Measurements from ENCODE around the gene PRLR. TPM values are rescaled to one million over a fixed set of nuclear protein-coding genes. Genes with fewer than 3 reads are reported as not detected.

Gene PRLR
- total and polyA plus RNA-seq, 2 experiments from 2014 or later: 0.31 to 2.2 TPM

DNA sequence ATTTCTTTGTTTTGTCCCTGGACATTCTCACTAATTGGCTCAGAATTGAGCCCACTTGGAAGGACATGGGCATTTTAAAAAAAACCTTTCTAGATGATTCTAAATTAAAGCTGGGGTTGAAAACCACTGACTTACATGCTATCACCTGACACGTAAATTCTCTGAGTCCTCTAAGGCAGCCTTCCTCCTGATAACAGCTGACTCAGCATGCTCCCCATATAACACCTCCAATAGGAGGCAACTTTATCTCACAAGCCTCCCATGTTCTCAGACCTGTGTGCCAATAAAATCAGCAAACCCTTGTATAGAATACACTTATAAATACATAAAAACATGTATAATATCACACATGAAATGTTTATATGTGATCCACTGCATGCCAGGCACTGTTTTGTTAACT is 133.4 kb downstream of the PRLR start:
- Histone ChIP-seq H3K9me2 (ENCODE audit: insufficient read depth) (peaks cover 11% of the 10 kb centered on the region; the same call in 1 of the 2 replicates), H3F3A (replicated peaks; ENCODE audit: low read depth) (no peaks in the 10 kb centered on the region), H3K27ac (ENCODE audit: low read depth) (no peak overlapping the region), H3K4me3 (no peak overlapping the region), H3K36me3 (ENCODE audit: insufficient read depth) (no peaks in the 10 kb centered on the region), H4K20me1 (replicated peaks; ENCODE audit: insufficient read depth) (no peaks in the 10 kb centered on the region), H3K4me2 (no peak overlapping the region), H2AFZ (no peak overlapping the region), H3K27me3 (ENCODE audit: insufficient read depth) (no peaks in the 10 kb centered on the region), H3K4me1 (ENCODE audit: insufficient read depth) (no peaks in the 10 kb centered on the region; the same call in 1 of the 2 replicates), H3K79me2 (replicated peaks; ENCODE audit: insufficient read depth) (no peaks in the 10 kb centered on the region)
- Mint-ChIP-seq H3K27me3 (ENCODE audit: insufficient read depth, low read depth, poor library complexity) (no peaks in the 10 kb centered on the region), H3K4me1 (0 out of 3 replicates have a peak, but pooled peaks cover 3% of the 10 kb centered on the region), H3K9me3 (no peaks in the 10 kb centered on the region), H3K27ac (no peak overlapping the region), H3K36me3 (ENCODE audit: low read depth) (no peaks in the 10 kb centered on the region), H3K4me3 (no peak overlapping the region)
- ATAC-seq (no peak), DNase-seq (ENCODE audit: low spot score) (no peak)
- TF ChIP-seq CREB1 (CRISPR knock-in tag; IDR thresholded peaks at IDR 0.05; ENCODE audit: low read depth) (no peak), EZH2phosphoT487 (IDR thresholded peaks at IDR 0.05; ENCODE audit: unreplicated experiment) (no peak), ZNF114 (CRISPR knock-in tag; IDR thresholded peaks at IDR 0.05) (no peak), ZNF331 (CRISPR knock-in tag; IDR thresholded peaks at IDR 0.05; ENCODE audit: low read depth) (no peak), JUNB (IDR thresholded peaks at IDR 0.05; ENCODE audit: unreplicated experiment) (no peak)
- TF ChIP-seq, protein P1, sequence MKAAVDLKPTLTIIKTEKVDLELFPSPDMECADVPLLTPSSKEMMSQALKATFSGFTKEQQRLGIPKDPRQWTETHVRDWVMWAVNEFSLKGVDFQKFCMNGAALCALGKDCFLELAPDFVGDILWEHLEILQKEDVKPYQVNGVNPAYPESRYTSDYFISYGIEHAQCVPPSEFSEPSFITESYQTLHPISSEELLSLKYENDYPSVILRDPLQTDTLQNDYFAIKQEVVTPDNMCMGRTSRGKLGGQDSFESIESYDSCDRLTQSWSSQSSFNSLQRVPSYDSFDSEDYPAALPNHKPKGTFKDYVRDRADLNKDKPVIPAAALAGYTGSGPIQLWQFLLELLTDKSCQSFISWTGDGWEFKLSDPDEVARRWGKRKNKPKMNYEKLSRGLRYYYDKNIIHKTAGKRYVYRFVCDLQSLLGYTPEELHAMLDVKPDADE (IDR thresholded peaks at IDR 0.05): no peak
- TF ChIP-seq, protein P2, sequence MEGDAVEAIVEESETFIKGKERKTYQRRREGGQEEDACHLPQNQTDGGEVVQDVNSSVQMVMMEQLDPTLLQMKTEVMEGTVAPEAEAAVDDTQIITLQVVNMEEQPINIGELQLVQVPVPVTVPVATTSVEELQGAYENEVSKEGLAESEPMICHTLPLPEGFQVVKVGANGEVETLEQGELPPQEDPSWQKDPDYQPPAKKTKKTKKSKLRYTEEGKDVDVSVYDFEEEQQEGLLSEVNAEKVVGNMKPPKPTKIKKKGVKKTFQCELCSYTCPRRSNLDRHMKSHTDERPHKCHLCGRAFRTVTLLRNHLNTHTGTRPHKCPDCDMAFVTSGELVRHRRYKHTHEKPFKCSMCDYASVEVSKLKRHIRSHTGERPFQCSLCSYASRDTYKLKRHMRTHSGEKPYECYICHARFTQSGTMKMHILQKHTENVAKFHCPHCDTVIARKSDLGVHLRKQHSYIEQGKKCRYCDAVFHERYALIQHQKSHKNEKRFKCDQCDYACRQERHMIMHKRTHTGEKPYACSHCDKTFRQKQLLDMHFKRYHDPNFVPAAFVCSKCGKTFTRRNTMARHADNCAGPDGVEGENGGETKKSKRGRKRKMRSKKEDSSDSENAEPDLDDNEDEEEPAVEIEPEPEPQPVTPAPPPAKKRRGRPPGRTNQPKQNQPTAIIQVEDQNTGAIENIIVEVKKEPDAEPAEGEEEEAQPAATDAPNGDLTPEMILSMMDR (conservative IDR thresholded peaks at IDR 0.05; ENCODE audit: low read depth in 2 of 2): no peak

DNA sequence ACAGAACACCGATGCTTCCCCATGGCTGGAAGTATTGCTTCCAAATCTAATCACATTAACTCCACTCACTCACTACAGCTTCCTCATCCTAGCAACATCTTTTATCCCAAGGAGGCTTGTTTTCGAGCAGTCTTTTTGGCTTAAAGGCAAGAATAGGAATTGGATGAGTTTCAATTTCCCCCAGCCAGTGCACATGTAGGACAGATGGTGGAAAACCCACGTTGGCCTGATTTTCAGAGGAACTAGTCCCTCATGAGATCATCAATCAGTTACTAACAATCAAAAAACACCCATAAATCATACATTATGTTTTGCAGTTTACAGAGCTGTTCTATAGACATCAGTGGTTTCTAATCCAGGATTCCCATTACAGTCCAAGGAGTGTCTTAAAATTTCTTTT is 134.1 kb downstream of the PRLR start:
- Mint-ChIP-seq H3K27ac (no peak overlapping the region), H3K27me3 (ENCODE audit: insufficient read depth, low read depth, poor library complexity) (no peaks in the 10 kb centered on the region), H3K4me3 (no peak overlapping the region), H3K4me1 (peaks cover 6% of the 10 kb centered on the region), H3K36me3 (ENCODE audit: low read depth) (no peaks in the 10 kb centered on the region), H3K9me3 (no peaks in the 10 kb centered on the region)
- no peak for DNase-seq (ENCODE audit: low spot score)
- Histone ChIP-seq H2AFZ (no peak overlapping the region), H3K4me2 (no peak overlapping the region), H3K36me3 (ENCODE audit: insufficient read depth) (no peaks in the 10 kb centered on the region), H3F3A (replicated peaks; ENCODE audit: low read depth) (no peaks in the 10 kb centered on the region), H3K27ac (ENCODE audit: low read depth) (no peak overlapping the region), H3K4me3 (no peak overlapping the region), H3K9me2 (ENCODE audit: insufficient read depth) (peaks cover 15% of the 10 kb centered on the region; the same call in 1 of the 2 replicates), H3K79me2 (replicated peaks; ENCODE audit: insufficient read depth) (no peaks in the 10 kb centered on the region), H4K20me1 (replicated peaks; ENCODE audit: insufficient read depth) (no peaks in the 10 kb centered on the region), H3K4me1 (ENCODE audit: insufficient read depth) (peaks cover 6% of the 10 kb centered on the region; the same call in 1 of the 2 replicates), H3K27me3 (ENCODE audit: insufficient read depth) (no peaks in the 10 kb centered on the region)
- no peak for ATAC-seq
- TF ChIP-seq, protein P3, sequence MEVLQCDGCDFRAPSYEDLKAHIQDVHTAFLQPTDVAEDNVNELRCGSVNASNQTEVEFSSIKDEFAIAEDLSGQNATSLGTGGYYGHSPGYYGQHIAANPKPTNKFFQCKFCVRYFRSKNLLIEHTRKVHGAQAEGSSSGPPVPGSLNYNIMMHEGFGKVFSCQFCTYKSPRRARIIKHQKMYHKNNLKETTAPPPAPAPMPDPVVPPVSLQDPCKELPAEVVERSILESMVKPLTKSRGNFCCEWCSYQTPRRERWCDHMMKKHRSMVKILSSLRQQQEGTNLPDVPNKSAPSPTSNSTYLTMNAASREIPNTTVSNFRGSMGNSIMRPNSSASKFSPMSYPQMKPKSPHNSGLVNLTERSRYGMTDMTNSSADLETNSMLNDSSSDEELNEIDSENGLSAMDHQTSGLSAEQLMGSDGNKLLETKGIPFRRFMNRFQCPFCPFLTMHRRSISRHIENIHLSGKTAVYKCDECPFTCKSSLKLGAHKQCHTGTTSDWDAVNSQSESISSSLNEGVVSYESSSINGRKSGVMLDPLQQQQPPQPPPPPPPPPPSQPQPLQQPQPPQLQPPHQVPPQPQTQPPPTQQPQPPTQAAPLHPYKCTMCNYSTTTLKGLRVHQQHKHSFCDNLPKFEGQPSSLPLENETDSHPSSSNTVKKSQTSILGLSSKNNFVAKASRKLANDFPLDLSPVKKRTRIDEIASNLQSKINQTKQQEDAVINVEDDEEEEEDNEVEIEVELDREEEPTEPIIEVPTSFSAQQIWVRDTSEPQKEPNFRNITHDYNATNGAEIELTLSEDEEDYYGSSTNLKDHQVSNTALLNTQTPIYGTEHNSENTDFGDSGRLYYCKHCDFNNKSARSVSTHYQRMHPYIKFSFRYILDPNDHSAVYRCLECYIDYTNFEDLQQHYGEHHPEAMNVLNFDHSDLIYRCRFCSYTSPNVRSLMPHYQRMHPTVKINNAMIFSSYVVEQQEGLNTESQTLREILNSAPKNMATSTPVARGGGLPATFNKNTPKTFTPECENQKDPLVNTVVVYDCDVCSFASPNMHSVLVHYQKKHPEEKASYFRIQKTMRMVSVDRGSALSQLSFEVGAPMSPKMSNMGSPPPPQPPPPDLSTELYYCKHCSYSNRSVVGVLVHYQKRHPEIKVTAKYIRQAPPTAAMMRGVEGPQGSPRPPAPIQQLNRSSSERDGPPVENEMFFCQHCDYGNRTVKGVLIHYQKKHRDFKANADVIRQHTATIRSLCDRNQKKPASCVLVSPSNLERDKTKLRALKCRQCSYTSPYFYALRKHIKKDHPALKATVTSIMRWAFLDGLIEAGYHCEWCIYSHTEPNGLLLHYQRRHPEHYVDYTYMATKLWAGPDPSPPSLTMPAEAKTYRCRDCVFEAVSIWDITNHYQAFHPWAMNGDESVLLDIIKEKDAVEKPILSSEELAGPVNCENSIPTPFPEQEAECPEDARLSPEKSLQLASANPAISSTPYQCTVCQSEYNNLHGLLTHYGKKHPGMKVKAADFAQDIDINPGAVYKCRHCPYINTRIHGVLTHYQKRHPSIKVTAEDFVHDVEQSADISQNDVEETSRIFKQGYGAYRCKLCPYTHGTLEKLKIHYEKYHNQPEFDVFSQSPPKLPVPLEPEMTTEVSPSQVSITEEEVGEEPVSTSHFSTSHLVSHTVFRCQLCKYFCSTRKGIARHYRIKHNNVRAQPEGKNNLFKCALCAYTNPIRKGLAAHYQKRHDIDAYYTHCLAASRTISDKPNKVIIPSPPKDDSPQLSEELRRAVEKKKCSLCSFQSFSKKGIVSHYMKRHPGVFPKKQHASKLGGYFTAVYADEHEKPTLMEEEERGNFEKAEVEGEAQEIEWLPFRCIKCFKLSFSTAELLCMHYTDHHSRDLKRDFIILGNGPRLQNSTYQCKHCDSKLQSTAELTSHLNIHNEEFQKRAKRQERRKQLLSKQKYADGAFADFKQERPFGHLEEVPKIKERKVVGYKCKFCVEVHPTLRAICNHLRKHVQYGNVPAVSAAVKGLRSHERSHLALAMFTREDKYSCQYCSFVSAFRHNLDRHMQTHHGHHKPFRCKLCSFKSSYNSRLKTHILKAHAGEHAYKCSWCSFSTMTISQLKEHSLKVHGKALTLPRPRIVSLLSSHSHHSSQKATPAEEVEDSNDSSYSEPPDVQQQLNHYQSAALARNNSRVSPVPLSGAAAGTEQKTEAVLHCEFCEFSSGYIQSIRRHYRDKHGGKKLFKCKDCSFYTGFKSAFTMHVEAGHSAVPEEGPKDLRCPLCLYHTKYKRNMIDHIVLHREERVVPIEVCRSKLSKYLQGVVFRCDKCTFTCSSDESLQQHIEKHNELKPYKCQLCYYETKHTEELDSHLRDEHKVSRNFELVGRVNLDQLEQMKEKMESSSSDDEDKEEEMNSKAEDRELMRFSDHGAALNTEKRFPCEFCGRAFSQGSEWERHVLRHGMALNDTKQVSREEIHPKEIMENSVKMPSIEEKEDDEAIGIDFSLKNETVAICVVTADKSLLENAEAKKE (CRISPR knock-in tag; IDR thresholded peaks at IDR 0.05): no peak
- TF ChIP-seq NANOG (IDR thresholded peaks at IDR 0.05; ENCODE audit: borderline replicate concordance): no peak
- no peak for TF ChIP-seq CREB1 (CRISPR knock-in tag; IDR thresholded peaks at IDR 0.05; ENCODE audit: low read depth)
- TF ChIP-seq STAT1 (IDR thresholded peaks at IDR 0.05; ENCODE audit: unreplicated experiment): no peak
- no peak for TF ChIP-seq ZNF114 (CRISPR knock-in tag; IDR thresholded peaks at IDR 0.05)
- TF ChIP-seq, protein P2 (conservative IDR thresholded peaks at IDR 0.05; ENCODE audit: low read depth in 2 of 2): no peak
- TF ChIP-seq JUNB (IDR thresholded peaks at IDR 0.05; ENCODE audit: unreplicated experiment): no peak
